T1000 (cell line): ENCODE data around the gene DOCK6.
"Not testable (repeated sequence)": the region's sequence is repeated elsewhere in the genome, so short reads cannot be mapped to it uniquely, and the experiment has no call there.

Source experiments
- DNase-seq: peaks from one replicate; lab custom pipeline; 2025; ENCODE audit warnings: mixed read lengths; lab: John Stamatoyannopoulos, UW

The DOCK6 gene

DNA sequence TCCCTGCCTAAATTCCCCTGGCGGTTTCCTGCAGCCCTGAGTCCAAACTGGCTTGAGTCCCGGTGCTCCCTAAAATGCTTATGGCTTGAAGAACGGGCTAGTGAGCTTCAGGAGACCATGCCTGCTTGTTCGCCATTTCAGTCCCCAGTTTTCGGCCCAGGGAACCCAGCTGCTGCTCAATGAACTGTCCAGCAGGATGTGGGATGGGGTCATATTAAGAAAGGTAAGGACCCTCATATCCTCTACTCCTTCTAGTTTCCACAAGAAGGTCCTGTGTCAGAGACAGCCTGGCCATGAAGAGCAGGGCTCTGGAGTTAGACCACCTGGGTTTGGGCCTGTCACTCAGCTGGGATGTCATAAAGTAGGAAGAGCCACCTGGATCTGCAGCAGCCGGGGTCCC lies 89.7 kb downstream of the DOCK6 start:
- DNase-seq, result no peak

DNA sequence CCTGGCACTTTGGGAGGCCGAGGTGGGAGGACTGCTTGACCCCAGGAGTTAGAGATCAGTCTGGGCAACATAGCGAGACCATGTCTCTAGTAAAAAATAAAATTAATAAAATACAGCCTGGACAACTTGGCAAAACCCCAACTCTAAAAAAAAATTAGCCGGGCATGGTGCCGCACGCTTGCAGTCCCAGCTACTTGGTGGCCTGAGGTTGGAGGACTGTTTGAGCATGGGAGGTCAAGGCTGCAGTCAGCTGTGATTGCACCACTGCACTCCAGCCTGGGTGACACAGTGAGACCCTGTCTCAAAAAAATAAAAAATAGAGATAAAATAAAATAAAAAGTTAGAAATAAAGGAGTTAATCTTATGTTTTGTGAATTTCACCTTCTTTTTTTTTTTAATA lies 91.2 kb downstream of the DOCK6 start:
- no peak for DNase-seq

DNA sequence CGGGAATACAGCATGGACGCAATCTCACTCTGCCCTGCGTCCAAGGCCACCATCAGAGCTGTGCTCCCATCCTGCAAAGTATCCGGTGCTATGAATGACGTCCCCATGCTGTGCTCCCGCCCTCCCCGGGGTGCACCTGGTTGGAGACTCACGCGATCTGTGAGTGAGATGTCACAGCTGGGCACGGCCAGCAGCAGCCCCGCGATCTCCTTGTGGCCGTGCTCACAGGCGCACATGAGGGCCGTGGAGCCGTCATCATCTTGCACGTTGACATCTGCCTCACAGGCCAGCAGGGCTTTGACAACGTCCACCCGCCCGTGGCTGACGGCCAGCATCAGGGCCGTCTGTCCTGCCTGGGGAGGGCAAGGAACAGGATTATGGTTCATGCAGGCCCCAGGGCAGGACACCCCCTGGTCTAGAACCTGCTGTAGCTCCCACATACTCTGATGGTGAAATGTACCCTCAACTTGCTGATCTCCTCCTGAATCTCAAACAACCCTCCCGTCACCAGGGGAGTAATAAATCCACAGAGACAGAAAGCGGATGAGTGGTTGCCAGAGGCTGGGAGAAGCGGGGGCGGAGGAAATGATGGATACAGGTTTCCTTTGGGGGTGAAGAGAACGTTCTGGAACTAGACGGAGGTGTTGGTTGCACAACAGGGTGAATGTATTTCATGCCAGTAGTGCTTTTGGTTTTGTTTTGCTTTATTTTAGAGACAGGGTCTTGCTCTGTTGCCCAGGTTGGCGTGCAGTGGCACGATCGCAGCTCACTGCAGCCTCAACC lies 92.2 kb downstream of the DOCK6 start:
- no peak for DNase-seq

DNA sequence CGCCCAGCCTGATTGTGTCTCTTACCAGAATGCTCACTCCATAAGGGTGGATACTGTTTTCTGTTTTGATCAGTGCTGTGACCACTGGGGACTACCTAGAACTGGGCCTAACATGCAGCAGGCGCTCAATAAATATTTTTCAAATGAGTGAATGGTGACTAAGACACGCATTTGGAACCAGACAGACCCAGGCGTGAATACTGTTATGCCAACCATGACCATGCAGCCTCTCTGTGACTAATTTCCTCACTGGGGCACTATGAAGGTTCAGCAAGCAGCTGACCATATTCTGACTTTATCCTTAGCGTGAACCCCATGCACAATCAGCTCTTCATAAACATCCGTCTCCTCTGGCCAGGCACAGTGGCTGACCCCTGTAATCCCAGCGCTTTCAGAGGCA lies 93.8 kb downstream of the DOCK6 start:
- DNase-seq, result peak; percentile 55

DNA sequence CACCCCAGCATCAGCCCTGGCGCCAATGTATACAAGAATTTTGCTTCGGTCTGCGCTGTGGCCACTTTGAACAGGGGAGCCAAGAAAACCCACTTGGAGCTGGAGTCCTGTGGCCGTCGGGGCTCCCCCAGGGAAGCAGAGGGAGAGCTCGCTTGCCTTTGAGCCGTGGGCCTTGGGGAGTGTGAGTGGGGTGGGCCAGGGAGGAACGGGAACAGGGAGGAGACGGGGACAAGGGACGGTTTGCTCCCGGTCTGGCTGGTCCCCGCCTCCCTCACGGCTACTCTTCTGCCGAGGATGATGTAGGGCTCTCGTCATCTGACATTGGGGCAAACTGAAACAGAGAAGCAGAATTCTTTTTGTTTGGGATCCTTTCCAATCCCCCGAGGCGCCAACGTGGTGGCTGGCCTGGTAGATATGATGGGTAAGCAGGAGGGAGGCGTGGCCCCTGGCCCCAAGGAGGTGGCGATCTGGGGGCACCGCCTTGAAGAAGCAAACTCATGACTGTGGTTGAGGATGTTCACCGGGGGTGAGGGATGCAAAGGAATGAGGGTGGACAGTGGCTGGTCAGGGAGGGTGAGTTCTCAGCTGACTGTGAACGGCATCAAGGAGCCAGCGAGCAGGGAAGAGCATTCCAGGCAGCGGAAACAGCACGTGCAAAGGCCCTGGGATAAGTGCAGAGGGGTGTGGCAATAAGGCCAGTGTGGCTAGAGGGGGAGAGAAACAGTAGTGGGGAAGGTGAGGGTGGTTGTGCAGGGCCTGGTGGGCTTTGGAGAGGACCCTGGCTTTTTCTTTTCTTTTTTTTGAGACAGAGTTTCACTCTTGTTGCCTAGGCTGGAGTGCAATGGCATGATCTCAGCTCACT lies 95.8 kb downstream of the DOCK6 start:
- peak; percentile 87 for DNase-seq

DNA sequence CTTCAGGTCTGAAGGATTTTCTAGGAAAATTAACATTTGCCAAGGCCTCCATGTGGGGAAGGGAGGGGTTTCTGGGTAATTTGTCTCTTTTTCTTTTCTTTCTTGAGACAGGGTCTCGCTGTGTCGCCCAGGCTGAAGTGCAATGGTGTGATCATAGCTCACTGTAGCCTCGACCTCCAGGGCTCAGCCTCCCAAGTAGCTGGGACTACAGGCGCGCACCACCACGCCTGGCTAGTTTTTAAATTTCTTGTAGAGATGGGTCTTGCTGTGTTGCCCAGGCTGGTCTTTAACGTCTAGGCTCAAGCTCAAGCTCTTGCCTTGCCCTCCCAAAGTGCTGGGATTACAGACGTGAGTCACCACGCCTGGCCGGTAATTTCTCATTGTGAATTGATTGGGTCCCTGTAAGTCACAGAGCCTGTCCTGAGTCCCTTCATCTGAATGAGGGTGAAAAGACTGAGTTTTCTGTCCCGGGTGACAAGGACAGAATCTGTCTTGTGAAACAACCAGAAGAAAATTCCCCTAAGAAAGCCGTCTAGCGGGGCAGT lies 96.8 kb downstream of the DOCK6 start:
- DNase-seq, result no peak

DNA sequence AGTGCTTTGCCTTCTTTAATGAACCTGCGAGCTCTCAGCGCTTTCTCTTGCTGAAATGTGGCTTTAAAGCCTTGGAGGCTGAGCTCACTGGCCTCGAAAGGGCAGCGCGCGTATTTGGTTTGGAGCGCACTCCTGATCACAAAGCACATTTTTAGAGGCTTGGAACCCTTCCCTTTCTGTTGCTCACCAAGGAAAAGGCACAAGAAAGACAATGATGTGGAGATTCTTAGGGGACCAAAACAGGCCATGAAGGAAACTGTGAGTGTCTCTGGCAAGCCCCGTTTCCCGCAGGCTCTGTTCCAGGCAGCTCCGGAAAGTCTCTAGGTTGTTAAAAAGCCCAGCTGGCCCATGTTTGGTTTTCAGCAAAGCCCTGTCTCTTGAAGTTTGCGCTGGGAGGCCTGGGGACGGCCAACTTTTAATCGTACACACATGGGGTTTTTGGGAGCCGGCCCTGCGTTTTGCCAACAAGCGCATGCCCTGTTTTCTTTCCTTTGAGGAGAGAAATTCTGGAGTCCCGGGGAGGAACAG lies 97.4 kb downstream of the DOCK6 start:
- DNase-seq, result no peak

DNA sequence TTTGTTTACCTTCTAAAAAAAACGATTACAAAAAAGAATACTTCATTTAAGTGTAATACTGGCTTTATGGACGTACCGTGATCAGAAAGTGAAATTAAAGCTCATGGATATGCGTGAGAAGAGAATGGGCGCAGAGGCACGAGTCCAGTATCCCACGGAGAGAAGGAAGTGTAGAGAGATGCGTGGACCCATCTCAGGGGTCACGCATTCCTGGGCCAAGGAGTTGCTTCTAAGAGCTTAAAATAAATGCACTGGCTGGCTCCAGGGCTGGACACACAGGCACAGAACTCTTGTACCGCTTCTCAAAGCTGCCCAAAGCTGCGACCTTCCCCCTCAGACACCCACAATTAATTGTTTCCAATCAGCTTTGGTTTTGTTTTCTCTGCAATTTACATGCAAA lies 98.0 kb downstream of the DOCK6 start:
- no peak for DNase-seq

DNA sequence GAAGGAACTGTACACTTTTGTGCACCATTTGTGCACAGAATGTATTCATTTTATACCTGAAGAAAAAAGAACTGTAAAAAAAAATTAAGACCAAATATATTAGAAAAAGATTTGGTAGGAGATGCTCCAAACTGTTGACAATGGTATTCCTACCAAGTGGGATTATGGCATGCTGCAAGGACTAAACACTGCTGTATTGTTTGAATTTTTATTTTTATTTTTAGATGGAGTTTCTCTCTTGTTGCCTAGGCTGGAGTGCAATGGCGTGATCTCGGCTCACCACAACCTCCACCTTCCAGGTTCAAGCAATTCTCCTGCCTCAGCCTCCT lies 101.9 kb downstream of the DOCK6 start:
- not testable (repeated sequence) for DNase-seq

DNA sequence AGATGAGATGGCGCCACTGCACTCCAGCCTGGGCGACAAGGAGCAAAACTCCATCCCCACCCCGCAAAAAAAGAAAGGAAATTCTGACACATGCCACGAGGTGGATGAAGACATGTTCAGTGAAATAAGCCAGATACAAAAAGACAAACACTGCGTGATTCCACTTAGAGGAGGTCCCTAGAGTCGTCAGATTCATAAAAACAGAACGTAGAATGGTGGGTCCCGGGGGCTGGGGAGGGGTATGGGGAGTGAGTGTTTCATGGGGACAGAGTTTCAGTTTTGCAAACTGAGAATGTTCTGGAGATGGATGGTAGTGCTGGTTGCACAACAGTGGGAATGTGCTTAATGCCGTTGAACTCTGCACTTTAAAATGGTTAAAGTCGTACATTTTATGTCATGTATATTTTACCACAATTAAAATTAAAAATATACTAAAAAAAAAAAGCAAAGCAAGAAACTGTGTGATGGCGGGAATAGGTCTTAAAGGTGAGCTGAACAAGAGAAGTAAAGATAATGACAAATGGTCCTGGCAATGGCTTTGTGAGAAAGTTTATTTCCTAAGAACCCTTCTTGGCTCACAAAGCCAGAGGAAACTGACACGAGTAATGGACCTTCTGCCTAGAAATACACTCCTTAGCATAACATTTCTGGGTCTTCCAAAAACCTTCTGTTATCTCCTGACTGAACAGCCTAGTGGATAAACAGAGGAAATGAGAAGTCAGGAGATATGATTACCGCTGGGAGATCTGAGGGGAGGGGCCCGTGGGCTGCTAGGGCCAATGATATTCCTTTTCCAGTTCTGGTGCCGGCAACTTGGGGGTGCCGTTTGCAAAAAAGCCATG lies 102.5 kb downstream of the DOCK6 start:
- no peak for DNase-seq

DNA sequence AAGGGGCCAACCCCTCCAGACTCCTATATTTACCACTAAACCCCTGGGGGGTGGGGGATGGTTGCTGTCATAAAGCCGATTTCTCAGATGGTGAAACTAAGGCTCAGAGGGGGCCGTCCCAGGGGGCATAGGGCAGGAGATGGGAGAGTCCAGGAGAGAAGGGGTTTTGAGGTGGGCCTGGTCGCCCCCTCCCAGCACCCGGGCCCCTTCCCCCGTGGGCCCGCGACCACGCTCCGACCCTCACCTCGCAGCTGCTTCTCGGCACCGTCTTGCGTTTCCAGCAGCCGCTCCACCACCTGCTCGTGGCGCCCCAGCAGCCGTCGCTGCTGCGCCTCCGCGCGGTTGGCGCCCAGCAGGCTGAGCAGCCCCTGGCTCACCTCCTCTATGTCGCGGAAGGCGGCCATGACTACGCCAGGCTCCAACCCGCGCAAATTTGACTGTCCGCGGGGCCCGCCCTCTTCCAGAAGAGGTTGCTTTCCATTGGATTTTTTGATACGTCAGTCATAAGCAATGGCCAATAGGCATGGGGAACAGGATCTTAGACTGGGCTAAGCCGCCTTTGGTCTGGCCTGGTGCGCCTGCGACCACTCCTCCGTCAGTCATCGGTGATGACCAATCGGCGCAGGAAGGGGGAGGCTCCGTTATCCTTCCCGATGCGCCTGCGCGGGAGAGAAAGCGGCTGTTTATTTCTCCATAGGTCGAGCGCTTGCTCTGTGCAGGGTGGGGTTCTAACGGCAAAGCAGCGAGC lies 106.8 kb downstream of the DOCK6 start, which contains the start of gene SPC24:
Gene SPC24, minus strand, starts transcription at position 410 of the 748 bp plus-strand sequence. Its CDS starts 6 bp downstream, at position 404.
- DNase-seq, result peak; percentile 94

DNA sequence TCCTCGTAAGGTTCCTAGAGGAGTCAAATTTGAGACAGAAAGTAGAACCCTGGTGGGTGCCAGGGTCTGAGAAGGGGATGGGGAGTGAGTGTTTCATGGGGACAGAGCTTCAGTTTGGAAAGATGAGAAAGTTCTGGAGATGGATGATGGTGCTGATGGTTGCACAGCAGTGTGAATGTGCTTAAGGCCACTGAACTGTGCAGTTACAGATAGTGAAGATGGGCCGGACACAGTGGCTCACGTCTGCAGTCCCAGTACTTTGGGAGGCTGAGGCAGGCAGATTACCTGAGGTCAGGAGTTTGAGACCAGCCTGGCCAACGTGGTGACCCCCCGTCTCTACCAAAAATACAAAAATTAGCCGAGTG lies 107.7 kb downstream of the DOCK6 start:
- DNase-seq, result no peak

DNA sequence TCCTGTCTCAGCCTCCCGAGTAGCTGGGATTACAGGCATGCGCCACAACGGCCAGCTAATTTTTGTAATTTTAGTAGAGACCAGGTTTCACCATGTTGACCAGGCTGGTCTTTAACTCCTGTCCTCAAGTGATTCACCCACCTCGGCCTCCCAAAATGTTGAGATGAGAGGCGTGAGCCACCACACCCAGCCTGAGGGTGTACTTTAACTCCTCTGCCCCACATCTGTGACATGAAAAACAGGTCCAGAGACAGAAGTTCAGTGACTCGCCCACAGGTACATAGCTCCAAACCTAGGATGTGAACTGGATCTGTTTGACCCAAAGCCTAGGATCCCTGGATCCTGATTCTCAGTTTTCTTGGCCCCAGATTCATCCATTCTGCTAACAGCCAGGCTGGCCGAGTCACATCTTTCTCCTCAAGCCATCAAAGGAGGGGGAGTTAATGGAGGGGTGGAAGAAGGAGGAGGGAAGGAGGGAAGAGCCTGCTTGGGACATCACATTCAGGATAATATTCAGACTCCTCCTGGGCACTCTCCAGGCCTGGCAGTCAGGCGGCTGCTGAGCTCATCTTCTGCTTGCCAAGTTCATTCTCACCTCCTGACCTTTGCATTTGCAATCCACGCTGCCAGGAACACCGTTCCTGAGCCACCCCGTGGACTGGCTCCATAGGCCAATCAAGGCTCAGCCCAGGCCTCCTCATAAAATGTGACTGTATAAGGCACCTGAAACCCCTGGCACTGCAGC lies 109.8 kb downstream of the DOCK6 start:
- DNase-seq, result no peak

DNA sequence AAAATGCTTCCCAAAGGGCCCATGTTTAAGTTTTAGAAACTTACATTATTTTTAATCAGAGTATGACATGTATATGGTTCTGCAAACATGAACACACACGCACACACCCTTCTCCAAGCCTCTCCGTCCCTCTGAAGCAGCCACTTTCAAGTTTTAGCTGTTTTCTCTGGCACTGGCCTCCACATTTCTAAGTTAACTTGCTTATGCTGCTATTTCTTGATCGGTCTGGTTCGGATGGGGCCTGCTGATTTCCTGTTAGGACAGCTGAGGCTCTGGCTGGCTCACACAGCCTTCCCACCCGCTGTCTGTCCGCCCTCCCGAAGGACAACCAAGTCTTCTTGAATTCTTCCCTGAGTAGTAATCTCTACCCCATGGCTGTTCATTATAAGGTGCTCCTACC lies 111.1 kb downstream of the DOCK6 start:
- no peak for DNase-seq
